CD4-positive, alpha-beta T cell (primary cell): ENCODE data around the gene CADPS. TPM values are rescaled to one million over a fixed set of nuclear protein-coding genes. Genes with fewer than 3 reads are reported as not detected.

Source experiments
- ATAC-seq: fragments of 200-7000 bp; cut with Tn5 transposase; one replicate; pipeline ENCODE4 v1.10.0; 2022; ENCODE audit warnings: mild to moderate bottlenecking; ENCODE audit not compliant: poor library complexity
- CTCF ChIA-PET: fragments of 350-600 bp; sonication (Branson Sonifier 250); formaldehyde crosslinking; loops from one replicate; lab custom pipeline; 2021; ENCODE audit warnings: antibody characterized with exemption, inconsistent platforms; lab: Charles Lee
- POLR2A ChIA-PET: fragments of 350-600 bp; sonication (Branson Sonifier 250); formaldehyde crosslinking; loops from one replicate; lab custom pipeline; 2021; ENCODE audit warnings: antibody characterized with exemption, inconsistent platforms; lab: Charles Lee
- DNase-seq, 14 experiments: peaks; one replicate each; pipeline ENCODE4 v3.0.0-alpha.2; 2013 to 2020; ENCODE audit warnings: mixed read lengths in 2 of 14
- H3K27ac ChIP-seq, 2 donors: one replicate each; pipeline versions ENCODE4 v1.5.1 to v1.7.0; 2013; ENCODE audit warnings: low read length in 2 of 2, low read depth in 1 of 2, mild to moderate bottlenecking in 1 of 2
- H3K27me3 ChIP-seq, 2 experiments: 1 replicate in 1 of 2; 2 replicates in 1 of 2; pipeline versions ENCODE4 v1.6.1 to v1.7.0; 2013; ENCODE audit warnings: low read length in 2 of 2, control low read depth in 1 of 2, mild to moderate bottlenecking in 1 of 2, moderate library complexity in 1 of 2; ENCODE audit not compliant: insufficient read depth in 2 of 2, control insufficient read depth in 1 of 2
- H3K36me3 ChIP-seq: one replicate; pipeline ENCODE4 v1.6.1; 2013; ENCODE audit warnings: low read length, control low read depth; ENCODE audit not compliant: insufficient read depth
- H3K4me1 ChIP-seq: one replicate; pipeline ENCODE4 v1.6.1; 2013; ENCODE audit warnings: low read length, control low read depth; ENCODE audit not compliant: insufficient read depth
- H3K4me3 ChIP-seq: one replicate; pipeline ENCODE4 v1.5.1; 2013; ENCODE audit warnings: mild to moderate bottlenecking, low read length, moderate library complexity
- H3K9me3 ChIP-seq, 2 experiments: 1 replicate in 1 of 2; 2 replicates in 1 of 2; pipeline versions ENCODE4 v1.6.1 to v1.7.0; 2013; ENCODE audit warnings: low read length in 2 of 2, mild to moderate bottlenecking in 2 of 2, control low read depth in 1 of 2, moderate library complexity in 1 of 2; ENCODE audit not compliant: control insufficient read depth in 1 of 2, insufficient read depth in 1 of 2
- H3K27ac Mint-ChIP-seq: one replicate; pipeline ENCODE4 v1.8.0; 2020; ENCODE audit warnings: mixed read lengths
- H3K27me3 Mint-ChIP-seq: one replicate; pipeline ENCODE4 v1.8.0; 2021; ENCODE audit warnings: mixed read lengths
- H3K36me3 Mint-ChIP-seq: one replicate; pipeline ENCODE4 v1.8.0; 2021; ENCODE audit warnings: low read depth, mixed read lengths
- H3K4me1 Mint-ChIP-seq: one replicate; pipeline ENCODE4 v1.8.0; 2021; ENCODE audit warnings: low read depth, mixed read lengths
- H3K4me3 Mint-ChIP-seq: one replicate; pipeline ENCODE4 v1.8.0; 2020; ENCODE audit warnings: mild to moderate bottlenecking, mixed read lengths
- H3K9me3 Mint-ChIP-seq: one replicate; pipeline ENCODE4 v1.8.0; 2020; ENCODE audit warnings: mixed read lengths
- CTCF ChIP-seq: fragments of 200-600 bp; IDR thresholded peaks from one replicate; pipeline ENCODE4 v1.8.0; 2022; ENCODE audit warnings: antibody characterized with exemption, mild to moderate bottlenecking
- intact Hi-C, 2 experiments: fragments of 100-400 bp; cut with DNase I in 1 of 2; cut with micrococcal nuclease in 1 of 2; formaldehyde crosslinking; loops; one replicate each; pipeline versions ENCODE4 v1.15.1 to v1.9.0; 2023 to 2025; cut with DNase I, micrococcal nuclease
- total RNA-seq, 174 experiments: library from RNA in 2 of 174; stranded (reverse) in 2 of 174; gene quantifications; one replicate each; pipeline ENCODE4 v1.2.3 and lab custom pipeline; 2021 to 2026

The CADPS gene
- total RNA-seq, 2 experiments from 2014 or later, result not detected

DNA sequence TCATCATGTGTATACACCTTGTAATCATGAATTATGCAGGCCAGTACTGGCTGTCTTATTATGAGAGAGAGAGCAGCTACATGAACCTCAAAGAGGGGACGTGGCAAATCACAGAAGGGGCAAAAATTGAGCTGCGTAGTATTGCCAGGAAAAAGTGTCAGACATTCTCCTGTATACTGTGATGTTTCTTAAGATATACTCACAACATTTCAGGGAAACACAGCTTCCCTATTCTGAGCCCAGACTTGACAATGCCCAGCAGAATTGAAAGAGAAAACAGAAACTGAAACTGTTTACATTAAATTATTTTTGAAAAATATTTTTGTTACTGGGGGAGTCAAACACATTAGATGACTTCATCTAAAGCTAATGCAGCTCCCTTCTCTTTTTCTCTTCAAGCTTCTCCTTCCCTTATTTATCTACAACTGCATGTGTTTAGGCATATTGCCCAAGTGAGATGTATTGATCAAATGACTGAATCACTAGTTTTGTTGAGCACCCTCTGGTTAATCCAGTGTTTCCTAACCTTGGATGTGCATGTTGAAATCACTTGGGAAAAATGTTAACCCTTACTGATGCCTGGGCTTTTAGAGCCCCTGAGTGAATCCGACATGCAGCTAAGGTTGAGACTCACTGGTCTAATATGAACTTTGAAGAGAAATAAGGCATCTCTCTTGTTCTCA lies 39.5 kb downstream of the CADPS start:
- DNase-seq, result no peak
- ATAC-seq, result no peak
- TF ChIP-seq CTCF, result no peak

DNA sequence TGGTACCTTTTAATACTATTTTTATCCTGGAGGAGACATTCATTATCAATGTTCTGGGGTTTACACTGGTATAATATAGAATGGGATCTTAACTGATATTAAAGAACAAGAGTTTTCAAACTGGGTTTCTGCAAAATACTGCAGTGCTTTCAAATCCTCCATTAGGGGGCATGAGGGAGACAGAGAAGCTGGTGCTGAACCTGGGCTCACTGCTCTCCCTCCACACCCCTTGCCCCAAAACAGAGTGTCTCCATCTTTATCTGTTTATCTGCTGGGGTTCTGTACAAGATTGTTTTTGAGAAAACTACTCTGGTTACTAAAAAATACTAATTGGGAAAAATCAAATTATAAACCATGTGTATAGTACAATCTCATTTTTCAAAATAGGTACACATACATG lies 41.7 kb downstream of the CADPS start:
- no peaks in the 10 kb centered on the region for H3K27me3 Mint-ChIP-seq
- no peaks in the 10 kb centered on the region for H3K9me3 ChIP-seq

More for the DNA sequence above, 39.5 kb downstream of the CADPS start:
- Histone ChIP-seq H3K27ac (no peak overlapping the region), H3K4me3 (no peak overlapping the region), H3K9me3 (no peaks in the 10 kb centered on the region), H3K4me1 (no peaks in the 10 kb centered on the region), H3K27me3 (no peaks in the 10 kb centered on the region), H3K36me3 (no peaks in the 10 kb centered on the region)
- CTCF ChIA-PET, result no interaction called here
- Mint-ChIP-seq H3K27ac (no peak overlapping the region), H3K27me3 (no peaks in the 10 kb centered on the region), H3K9me3 (no peaks in the 10 kb centered on the region), H3K36me3 (no peaks in the 10 kb centered on the region), H3K4me1 (no peaks in the 10 kb centered on the region), H3K4me3 (no peak overlapping the region)
- POLR2A ChIA-PET, result interaction anchor here (0.9 kb wide), 1 partner anchor 12 kb away, joined by 4 read pairs; no protein-coding TSS in a partner anchor
- intact Hi-C loops, result no loop called here

GRCh38 chr3:62832553-62832952 lies 42.7 kb downstream of the CADPS start:
- Mint-ChIP-seq H3K27me3 (no peaks in the 10 kb centered on the region), H3K27ac (no peak overlapping the region), H3K4me1 (no peaks in the 10 kb centered on the region), H3K36me3 (no peaks in the 10 kb centered on the region), H3K4me3 (no peak overlapping the region), H3K9me3 (no peaks in the 10 kb centered on the region)
- Histone ChIP-seq H3K4me3 (no peak overlapping the region), H3K4me1 (no peaks in the 10 kb centered on the region), H3K9me3 (no peaks in the 10 kb centered on the region), H3K27ac (no peak overlapping the region), H3K36me3 (no peaks in the 10 kb centered on the region), H3K27me3 (no peaks in the 10 kb centered on the region)
- ATAC-seq, result no peak
- CTCF ChIA-PET, result no interaction called here
- no peak for TF ChIP-seq CTCF
- DNase-seq, result no peak
- POLR2A ChIA-PET, result no interaction called here
- intact Hi-C loops, result no loop called here

More for the DNA sequence above, 41.7 kb downstream of the CADPS start:
- H3K36me3 Mint-ChIP-seq, result no peaks in the 10 kb centered on the region
- H3K27ac Mint-ChIP-seq, result no peak overlapping the region
- DNase-seq (no peak), ATAC-seq (no peak)
- ChIA-PET POLR2A (no interaction called here), CTCF (no interaction called here)
- H3K4me3 Mint-ChIP-seq, result no peak overlapping the region
- H3K27me3 ChIP-seq, result no peaks in the 10 kb centered on the region
- no peaks in the 10 kb centered on the region for H3K9me3 Mint-ChIP-seq
- H3K36me3 ChIP-seq, result no peaks in the 10 kb centered on the region
- H3K27ac ChIP-seq, result no peak overlapping the region
- no peak for TF ChIP-seq CTCF
- intact Hi-C loops, result no loop called here
- no peak overlapping the region for H3K4me3 ChIP-seq
- no peaks in the 10 kb centered on the region for H3K4me1 ChIP-seq
- H3K4me1 Mint-ChIP-seq, result no peaks in the 10 kb centered on the region
